ENCODE data around the gene NOD1. TPM values are rescaled to one million over a fixed set of nuclear protein-coding genes. Genes with fewer than 3 reads are reported as not detected.

The NOD1 gene
- total and polyA plus RNA-seq, 2 of the 13 experiments (the other 11 are each of a cell fraction or from before 2014, with no cell fraction given) = 1.7 to 2.9 TPM

DNA sequence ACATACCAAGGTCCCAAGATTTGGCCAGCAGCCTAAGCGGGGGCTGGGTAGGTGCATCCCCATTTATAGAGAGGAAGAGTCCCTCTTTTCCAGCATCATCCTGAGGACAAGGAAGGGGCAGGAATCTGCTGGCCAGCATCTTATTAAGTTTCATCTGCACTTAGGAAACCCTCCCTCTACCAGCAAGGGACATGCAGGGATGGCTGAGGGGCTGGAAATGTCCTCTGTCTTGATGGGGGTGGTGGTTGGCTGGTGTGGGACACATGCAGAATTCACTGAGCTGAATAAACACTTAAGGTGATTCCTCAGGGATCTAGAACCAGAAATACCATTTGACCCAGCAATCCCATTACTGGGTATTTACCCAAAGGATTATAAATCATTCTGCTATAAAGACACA is 42.1 kb downstream of the NOD1 start (continued):
- TF ChIP-seq, protein P1, sequence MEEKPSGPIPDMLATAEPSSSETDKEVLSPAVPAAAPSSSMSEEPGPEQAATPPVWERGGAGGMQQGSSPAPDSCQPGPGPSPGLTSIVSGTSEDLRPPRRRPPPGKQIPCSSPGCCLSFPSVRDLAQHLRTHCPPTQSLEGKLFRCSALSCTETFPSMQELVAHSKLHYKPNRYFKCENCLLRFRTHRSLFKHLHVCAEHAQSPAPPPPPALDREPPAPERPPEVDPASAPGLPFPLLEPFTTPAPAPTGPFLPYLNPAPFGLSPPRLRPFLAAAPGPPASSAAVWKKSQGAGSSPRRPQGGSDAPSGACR (CRISPR knock-in tag; IDR thresholded peaks at IDR 0.05) = no peak
- TF ChIP-seq MXD4 (CRISPR knock-in tag; IDR thresholded peaks at IDR 0.05) (no peak), HMG20A (CRISPR knock-in tag; IDR thresholded peaks at IDR 0.05; ENCODE audit: borderline replicate concordance) (no peak), RFX5 (IDR thresholded peaks at IDR 0.05; ENCODE audit: low read depth, low read length) (no peak), KLF15 (CRISPR knock-in tag; IDR thresholded peaks at IDR 0.05; ENCODE audit: borderline replicate concordance) (no peak), MTA1 (CRISPR knock-in tag; IDR thresholded peaks at IDR 0.05; ENCODE audit: borderline replicate concordance) (no peak)
- TF ChIP-seq, protein P2, sequence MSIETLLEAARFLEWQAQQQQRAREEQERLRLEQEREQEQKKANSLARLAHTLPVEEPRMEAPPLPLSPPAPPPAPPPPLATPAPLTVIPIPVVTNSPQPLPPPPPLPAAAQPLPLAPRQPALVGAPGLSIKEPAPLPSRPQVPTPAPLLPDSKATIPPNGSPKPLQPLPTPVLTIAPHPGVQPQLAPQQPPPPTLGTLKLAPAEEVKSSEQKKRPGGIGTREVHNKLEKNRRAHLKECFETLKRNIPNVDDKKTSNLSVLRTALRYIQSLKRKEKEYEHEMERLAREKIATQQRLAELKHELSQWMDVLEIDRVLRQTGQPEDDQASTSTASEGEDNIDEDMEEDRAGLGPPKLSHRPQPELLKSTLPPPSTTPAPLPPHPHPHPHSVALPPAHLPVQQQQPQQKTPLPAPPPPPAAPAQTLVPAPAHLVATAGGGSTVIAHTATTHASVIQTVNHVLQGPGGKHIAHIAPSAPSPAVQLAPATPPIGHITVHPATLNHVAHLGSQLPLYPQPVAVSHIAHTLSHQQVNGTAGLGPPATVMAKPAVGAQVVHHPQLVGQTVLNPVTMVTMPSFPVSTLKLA (IDR thresholded peaks at IDR 0.05) = no peak

DNA sequence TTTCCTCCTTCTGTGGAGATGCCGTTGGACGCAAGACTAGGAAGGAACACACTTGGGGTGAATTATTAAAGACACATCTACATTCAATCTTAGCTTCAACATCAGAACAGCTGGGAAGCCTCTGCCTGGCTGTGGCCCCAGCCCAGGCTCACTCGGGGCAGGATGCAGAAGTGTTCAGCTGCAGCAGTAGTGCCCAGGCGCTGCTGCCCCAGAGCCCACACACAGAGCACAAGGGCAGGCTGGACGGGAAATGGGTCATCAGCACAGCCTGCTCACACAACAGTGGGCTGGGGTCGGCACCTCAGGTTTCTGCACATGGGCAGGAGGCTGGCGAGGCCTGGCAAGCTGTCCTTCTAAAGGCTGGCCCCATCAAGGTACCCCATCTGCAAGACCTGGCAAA is 42.5 kb downstream of the NOD1 start:
- no TSS peak for BruUV-seq (replicated peaks)
- in situ Hi-C loops (cut with HindIII; ENCODE audit: extremely low pct_ligation_motif_present, low pct_unique_long_range_greater_than_20kb) (no loop called here), intact Hi-C loops (cut with micrococcal nuclease; ENCODE audit: unreplicated experiment) (no loop called here)
- FAIRE-seq (no peak), ATAC-seq (no peak), DNase-seq (ENCODE audit: low spot score) (no peak)
- no peaks in the 10 kb centered on the region for H3K27me3 ChIP-seq (ENCODE audit: control insufficient read depth in 1 of 2, insufficient read depth in 2 of 2, low read length in 2 of 2)
- no peak overlapping the region for H2AFZ ChIP-seq (ENCODE audit: low read length)
- no peak overlapping the region for H3K27ac ChIP-seq (ENCODE audit: extremely low read length, insufficient read depth, low read length)
- no peak overlapping the region for H3K4me3 ChIP-seq (replicated peaks in 1 of 3; ENCODE audit: insufficient read depth in 1 of 3, low read depth in 2 of 3, low read length in 3 of 3)
- H4K20me1 ChIP-seq (ENCODE audit: insufficient read depth, low read length) = no peaks in the 10 kb centered on the region
- ChIA-PET POLR2A (no interaction called here), CTCF (ENCODE audit: low intra/inter-chr PET ratio, low total read pairs) (no interaction called here)
- TF ChIP-seq CC2D1A (CRISPR knock-in tag; IDR thresholded peaks at IDR 0.05) = no peak
- TF ChIP-seq, protein P3, sequence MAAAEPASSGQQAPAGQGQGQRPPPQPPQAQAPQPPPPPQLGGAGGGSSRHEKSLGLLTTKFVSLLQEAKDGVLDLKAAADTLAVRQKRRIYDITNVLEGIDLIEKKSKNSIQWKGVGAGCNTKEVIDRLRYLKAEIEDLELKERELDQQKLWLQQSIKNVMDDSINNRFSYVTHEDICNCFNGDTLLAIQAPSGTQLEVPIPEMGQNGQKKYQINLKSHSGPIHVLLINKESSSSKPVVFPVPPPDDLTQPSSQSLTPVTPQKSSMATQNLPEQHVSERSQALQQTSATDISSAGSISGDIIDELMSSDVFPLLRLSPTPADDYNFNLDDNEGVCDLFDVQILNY (CRISPR knock-in tag; conservative IDR thresholded peaks at IDR 0.05) = no peak
- no peak for TF ChIP-seq ELF1 (CRISPR knock-in tag; IDR thresholded peaks at IDR 0.05)
- no peak for TF ChIP-seq MBNL3 (CRISPR knock-in tag; conservative IDR thresholded peaks at IDR 0.05)
- TF ChIP-seq, protein P4, sequence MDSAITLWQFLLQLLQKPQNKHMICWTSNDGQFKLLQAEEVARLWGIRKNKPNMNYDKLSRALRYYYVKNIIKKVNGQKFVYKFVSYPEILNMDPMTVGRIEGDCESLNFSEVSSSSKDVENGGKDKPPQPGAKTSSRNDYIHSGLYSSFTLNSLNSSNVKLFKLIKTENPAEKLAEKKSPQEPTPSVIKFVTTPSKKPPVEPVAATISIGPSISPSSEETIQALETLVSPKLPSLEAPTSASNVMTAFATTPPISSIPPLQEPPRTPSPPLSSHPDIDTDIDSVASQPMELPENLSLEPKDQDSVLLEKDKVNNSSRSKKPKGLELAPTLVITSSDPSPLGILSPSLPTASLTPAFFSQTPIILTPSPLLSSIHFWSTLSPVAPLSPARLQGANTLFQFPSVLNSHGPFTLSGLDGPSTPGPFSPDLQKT (CRISPR knock-in tag; IDR thresholded peaks at IDR 0.05; ENCODE audit: borderline replicate concordance) = no peak
- no peak for TF ChIP-seq KLF13 (CRISPR knock-in tag; IDR thresholded peaks at IDR 0.05)
- no peak for TF ChIP-seq TCF7L2 (IDR thresholded peaks at IDR 0.05; ENCODE audit: low read depth, low read length)
- TF ChIP-seq XBP1 (CRISPR knock-in tag; IDR thresholded peaks at IDR 0.05) = no peak
- TF ChIP-seq, protein P5, sequence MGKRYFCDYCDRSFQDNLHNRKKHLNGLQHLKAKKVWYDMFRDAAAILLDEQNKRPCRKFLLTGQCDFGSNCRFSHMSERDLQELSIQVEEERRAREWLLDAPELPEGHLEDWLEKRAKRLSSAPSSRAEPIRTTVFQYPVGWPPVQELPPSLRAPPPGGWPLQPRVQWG (CRISPR knock-in tag; IDR thresholded peaks at IDR 0.05; ENCODE audit: borderline replicate concordance, low read depth) = no peak
- no peak for TF ChIP-seq ZNF274 (CRISPR knock-in tag; IDR thresholded peaks at IDR 0.05)
- no peak for TF ChIP-seq YEATS2 (CRISPR knock-in tag; IDR thresholded peaks at IDR 0.05; ENCODE audit: borderline replicate concordance)
- H3K4me2 ChIP-seq (ENCODE audit: low read depth, low read length) = no peak overlapping the region
- peaks cover 0 to 3% of the 10 kb centered on the region in 2 experiments; a peak in 1 of 5 replicates for H3K36me3 ChIP-seq (replicated peaks in 1 of 2; ENCODE audit: control insufficient read depth in 1 of 2, insufficient read depth in 2 of 2, low read length in 2 of 2)
- no peaks in the 10 kb centered on the region for H3K79me2 ChIP-seq (ENCODE audit: insufficient read depth, low read length)
- no peak overlapping the region for H3K9ac ChIP-seq (ENCODE audit: insufficient read depth, low read depth, low read length)
- H3K9me3 ChIP-seq (ENCODE audit: low read length) = no peaks in the 10 kb centered on the region
- WGBS (ENCODE audit: low lambda C conversion rate) = 100% methylated on average over 4 of the region's 7 CpGs
- no peaks in the 10 kb centered on the region for H3K4me1 ChIP-seq (ENCODE audit: insufficient read depth, low read length)

Measured in HepG2 (cell line).